Keratinocyte (primary cell): ENCODE measurements around the gene SRCIN1. TPM values are rescaled to one million over a fixed set of nuclear protein-coding genes. Genes with fewer than 3 reads are reported as not detected.

Experiments
- DNase-seq: peaks from one replicate; pipeline ENCODE4 v3.0.0-alpha.2; 2011; ENCODE audit warnings: low read depth, missing footprints, low spot score
- FAIRE-seq: peaks from 2 replicates; lab custom pipeline; 2011; peaks lifted over from hg19 to GRCh38; lab: Jason Lieb, UNC
- H2AFZ ChIP-seq: 2 replicates; pipeline ENCODE4 v1.6.0; 2012; ENCODE audit warnings: low read length, control low read depth, inconsistent platforms; ENCODE audit not compliant: control insufficient read depth
- H3K27ac ChIP-seq: 2 replicates; pipeline ENCODE4 v1.5.1; 2011; ENCODE audit warnings: low read length; ENCODE audit not compliant: control insufficient read depth, insufficient read depth
- H3K27me3 ChIP-seq: 3 replicates; pipeline ENCODE4 v1.6.0; 2011; ENCODE audit warnings: low read length; ENCODE audit not compliant: control insufficient read depth, insufficient read depth; ENCODE audit errors: extremely low read depth
- H3K36me3 ChIP-seq, 2 experiments: 2 replicates in 1 of 2; 3 replicates in 1 of 2; pipeline ENCODE4 v1.5.1; 2011; ENCODE audit warnings: low read length in 2 of 2, mild to moderate bottlenecking in 1 of 2; ENCODE audit not compliant: control insufficient read depth in 2 of 2, insufficient read depth in 2 of 2; ENCODE audit errors: extremely low read depth in 1 of 2
- H3K4me1 ChIP-seq: 3 replicates; pipeline ENCODE4 v1.5.1; 2011; ENCODE audit warnings: low read length; ENCODE audit not compliant: control insufficient read depth, insufficient read depth; ENCODE audit errors: extremely low read depth
- H3K4me2 ChIP-seq: 3 replicates; pipeline ENCODE4 v1.6.0; 2011; ENCODE audit warnings: low read depth, low read length; ENCODE audit not compliant: control insufficient read depth, insufficient read depth; ENCODE audit errors: extremely low read depth
- H3K4me3 ChIP-seq, 3 experiments: fragments of 200-600 bp in 1 of 3; sonication (generic) in 1 of 3; 2 replicates in 2 of 3; 3 replicates in 1 of 3; pipeline ENCODE4 v1.5.1; 2011 to 2016; ENCODE audit warnings: low read length in 3 of 3, mild to moderate bottlenecking in 3 of 3, control low read depth in 2 of 3, inconsistent platforms in 1 of 3, low read depth in 1 of 3, mixed read lengths in 1 of 3, mixed run types in 1 of 3, moderate library complexity in 1 of 3; ENCODE audit not compliant: control insufficient read depth in 2 of 3, insufficient read depth in 2 of 3; ENCODE audit errors: extremely low read depth in 1 of 3
- H3K79me2 ChIP-seq: 2 replicates; pipeline ENCODE4 v1.6.0; 2012; ENCODE audit warnings: low read length; ENCODE audit not compliant: control insufficient read depth, insufficient read depth
- H3K9ac ChIP-seq: 3 replicates; pipeline ENCODE4 v1.6.0; 2011; ENCODE audit warnings: low read length; ENCODE audit not compliant: control insufficient read depth, insufficient read depth; ENCODE audit errors: extremely low read depth
- H3K9me1 ChIP-seq: 3 replicates; pipeline ENCODE4 v1.6.0; 2011; ENCODE audit warnings: low read length; ENCODE audit not compliant: control insufficient read depth, insufficient read depth; ENCODE audit errors: extremely low read depth
- H3K9me3 ChIP-seq: 2 replicates; pipeline ENCODE4 v1.5.1; 2012; ENCODE audit warnings: low read depth, low read length; ENCODE audit not compliant: control insufficient read depth
- H4K20me1 ChIP-seq: 3 replicates; pipeline ENCODE4 v1.6.0; 2011; ENCODE audit warnings: low read length; ENCODE audit not compliant: control insufficient read depth, insufficient read depth; ENCODE audit errors: extremely low read depth
- CTCF ChIP-seq, 3 experiments: IDR thresholded peaks in 1 of 3; conservative IDR thresholded peaks in 1 of 3; optimal IDR thresholded peaks in 1 of 3; 2 replicates in 2 of 3; 3 replicates in 1 of 3; pipeline versions ENCODE3 to v1.5.1; 2011; ENCODE audit warnings: low read length in 3 of 3, mild to moderate bottlenecking in 3 of 3, moderate library complexity in 2 of 3, control low read depth in 1 of 3, inconsistent platforms in 1 of 3; ENCODE audit not compliant: insufficient read depth in 2 of 3; ENCODE audit errors: extremely low read depth in 1 of 3
- EZH2 ChIP-seq: IDR thresholded peaks from one replicate; pipeline ENCODE4 v1.6.1; 2012; ENCODE audit warnings: inconsistent platforms, mild to moderate bottlenecking, low read length, moderate library complexity
- dilution Hi-C: fragments of 300-500 bp; cut with MboI; formaldehyde crosslinking; loops from one replicate; pipeline ENCODE4 v1.7.0; 2020; ENCODE audit warnings: low sequenced_read_pairs; ENCODE audit not compliant: extremely low pct_ligation_motif_present
- polyA plus RNA-seq, 5 experiments: library from polyadenylated mRNA; depleted of rRNA in 3 of 5; stranded (reverse) in 3 of 5; stranded (forward) in 1 of 5; unstranded in 1 of 5; fragments of >200 nt; gene quantifications; 1 replicate in 1 of 5; 2 replicates in 3 of 5; 3 replicates in 1 of 5; pipeline versions ENCODE4 v1.2.1 to v1.2.3, GENCODE V29; 2011 to 2012; ENCODE audit warnings: missing spikeins in 2 of 5, low read depth in 1 of 5, low replicate concordance in 1 of 5

Gene SRCIN1
- polyA plus RNA-seq, 1 donor (not counting 4 experiments of a cell fraction or from before 2014, with no cell fraction given), result 0.37 TPM

GRCh38 chr17:38588788-38589174, 17.0 kb downstream of the SRCIN1 start:
- Histone ChIP-seq H2AFZ (no peak overlapping the region), H3K9ac (no peak overlapping the region), H3K36me3 (no peaks in the 10 kb centered on the region), H4K20me1 (no peaks in the 10 kb centered on the region), H3K9me1 (no peaks in the 10 kb centered on the region), H3K4me3 (no peak overlapping the region), H3K4me2 (no peak overlapping the region), H3K79me2 (no peaks in the 10 kb centered on the region), H3K9me3 (no peaks in the 10 kb centered on the region), H3K27me3 (peaks cover 62% of the 10 kb centered on the region), H3K4me1 (peaks cover 22% of the 10 kb centered on the region), H3K27ac (no peak overlapping the region)
- FAIRE-seq (no peak), DNase-seq (no peak)
- dilution Hi-C loops, result no loop called here
- no peak for TF ChIP-seq EZH2
- no peak for TF ChIP-seq CTCF (optimal IDR thresholded peaks at IDR 0.05 in 1 of 3, IDR thresholded peaks at IDR 0.05 in 1 of 3, conservative IDR thresholded peaks at IDR 0.05 in 1 of 3; ENCODE audit: extremely low read depth in 1 of 3, insufficient read depth in 2 of 3, low read length in 3 of 3)

- peaks cover 22% of the 10 kb centered on the region for H3K4me1 ChIP-seq
- TF ChIP-seq CTCF (optimal IDR thresholded peaks at IDR 0.05 in 1 of 3, IDR thresholded peaks at IDR 0.05 in 1 of 3, conservative IDR thresholded peaks at IDR 0.05 in 1 of 3; ENCODE audit: extremely low read depth in 1 of 3, insufficient read depth in 2 of 3, low read length in 3 of 3) (no peak), EZH2 (no peak)
- peaks cover 58% of the 10 kb centered on the region for H3K27me3 ChIP-seq
- dilution Hi-C loops, result no loop called here
- no peaks in the 10 kb centered on the region for H3K36me3 ChIP-seq
- no peak overlapping the region for H3K4me2 ChIP-seq
- no peaks in the 10 kb centered on the region for H3K9me1 ChIP-seq
- FAIRE-seq, result no peak
- H3K27ac ChIP-seq, result no peak overlapping the region
- no peak for DNase-seq
- no peaks in the 10 kb centered on the region for H4K20me1 ChIP-seq
- H2AFZ ChIP-seq, result no peak overlapping the region
- H3K4me3 ChIP-seq, result no peak overlapping the region
- H3K79me2 ChIP-seq, result no peaks in the 10 kb centered on the region
- no peak overlapping the region for H3K9ac ChIP-seq
- no peaks in the 10 kb centered on the region for H3K9me3 ChIP-seq
Observed at GRCh38 chr17:38587947-38588787, 17.6 kb downstream of the SRCIN1 start.
